Keratinocyte (primary cell): ENCODE measurements around the gene RASAL3. TPM values are rescaled to one million over a fixed set of nuclear protein-coding genes. Genes with fewer than 3 reads are reported as not detected.
A peak's percentile ranks its signal among the peaks of the same experiment; 100 is the strongest.

ENCODE experiments used
- DNase-seq: peaks from one replicate; pipeline ENCODE4 v3.0.0-alpha.2; 2011; ENCODE audit warnings: low read depth, missing footprints, low spot score
- FAIRE-seq: peaks from 2 replicates; lab custom pipeline; 2011; peaks lifted over from hg19 to GRCh38; lab: Jason Lieb, UNC
- H2AFZ ChIP-seq: 2 replicates; pipeline ENCODE4 v1.6.0; 2012; ENCODE audit warnings: low read length, control low read depth, inconsistent platforms; ENCODE audit not compliant: control insufficient read depth
- H3K27ac ChIP-seq: 2 replicates; pipeline ENCODE4 v1.5.1; 2011; ENCODE audit warnings: low read length; ENCODE audit not compliant: control insufficient read depth, insufficient read depth
- H3K27me3 ChIP-seq: 3 replicates; pipeline ENCODE4 v1.6.0; 2011; ENCODE audit warnings: low read length; ENCODE audit not compliant: control insufficient read depth, insufficient read depth; ENCODE audit errors: extremely low read depth
- H3K36me3 ChIP-seq, 2 experiments: 2 replicates in 1 of 2; 3 replicates in 1 of 2; pipeline ENCODE4 v1.5.1; 2011; ENCODE audit warnings: low read length in 2 of 2, mild to moderate bottlenecking in 1 of 2; ENCODE audit not compliant: control insufficient read depth in 2 of 2, insufficient read depth in 2 of 2; ENCODE audit errors: extremely low read depth in 1 of 2
- H3K4me1 ChIP-seq: 3 replicates; pipeline ENCODE4 v1.5.1; 2011; ENCODE audit warnings: low read length; ENCODE audit not compliant: control insufficient read depth, insufficient read depth; ENCODE audit errors: extremely low read depth
- H3K4me2 ChIP-seq: 3 replicates; pipeline ENCODE4 v1.6.0; 2011; ENCODE audit warnings: low read depth, low read length; ENCODE audit not compliant: control insufficient read depth, insufficient read depth; ENCODE audit errors: extremely low read depth
- H3K4me3 ChIP-seq, 3 experiments: fragments of 200-600 bp in 1 of 3; sonication (generic) in 1 of 3; 2 replicates in 2 of 3; 3 replicates in 1 of 3; pipeline ENCODE4 v1.5.1; 2011 to 2016; ENCODE audit warnings: low read length in 3 of 3, mild to moderate bottlenecking in 3 of 3, control low read depth in 2 of 3, inconsistent platforms in 1 of 3, low read depth in 1 of 3, mixed read lengths in 1 of 3, mixed run types in 1 of 3, moderate library complexity in 1 of 3; ENCODE audit not compliant: control insufficient read depth in 2 of 3, insufficient read depth in 2 of 3; ENCODE audit errors: extremely low read depth in 1 of 3
- H3K79me2 ChIP-seq: 2 replicates; pipeline ENCODE4 v1.6.0; 2012; ENCODE audit warnings: low read length; ENCODE audit not compliant: control insufficient read depth, insufficient read depth
- H3K9ac ChIP-seq: 3 replicates; pipeline ENCODE4 v1.6.0; 2011; ENCODE audit warnings: low read length; ENCODE audit not compliant: control insufficient read depth, insufficient read depth; ENCODE audit errors: extremely low read depth
- H3K9me1 ChIP-seq: 3 replicates; pipeline ENCODE4 v1.6.0; 2011; ENCODE audit warnings: low read length; ENCODE audit not compliant: control insufficient read depth, insufficient read depth; ENCODE audit errors: extremely low read depth
- H3K9me3 ChIP-seq: 2 replicates; pipeline ENCODE4 v1.5.1; 2012; ENCODE audit warnings: low read depth, low read length; ENCODE audit not compliant: control insufficient read depth
- H4K20me1 ChIP-seq: 3 replicates; pipeline ENCODE4 v1.6.0; 2011; ENCODE audit warnings: low read length; ENCODE audit not compliant: control insufficient read depth, insufficient read depth; ENCODE audit errors: extremely low read depth
- EZH2 ChIP-seq: IDR thresholded peaks from one replicate; pipeline ENCODE4 v1.6.1; 2012; ENCODE audit warnings: inconsistent platforms, mild to moderate bottlenecking, low read length, moderate library complexity
- dilution Hi-C: fragments of 300-500 bp; cut with MboI; formaldehyde crosslinking; loops from one replicate; pipeline ENCODE4 v1.7.0; 2020; ENCODE audit warnings: low sequenced_read_pairs; ENCODE audit not compliant: extremely low pct_ligation_motif_present
- polyA plus RNA-seq, 5 experiments: library from polyadenylated mRNA; depleted of rRNA in 3 of 5; stranded (reverse) in 3 of 5; stranded (forward) in 1 of 5; unstranded in 1 of 5; fragments of >200 nt; gene quantifications; 1 replicate in 1 of 5; 2 replicates in 3 of 5; 3 replicates in 1 of 5; pipeline versions ENCODE4 v1.2.1 to v1.2.3, GENCODE V29; 2011 to 2012; ENCODE audit warnings: missing spikeins in 2 of 5, low read depth in 1 of 5, low replicate concordance in 1 of 5
- TF ChIP-seq, protein P1 (sequence below), 3 experiments: IDR thresholded peaks in 1 of 3; conservative IDR thresholded peaks in 1 of 3; optimal IDR thresholded peaks in 1 of 3; 2 replicates in 2 of 3; 3 replicates in 1 of 3; pipeline versions ENCODE3 to v1.5.1; 2011; ENCODE audit warnings: low read length in 3 of 3, mild to moderate bottlenecking in 3 of 3, moderate library complexity in 2 of 3, control low read depth in 1 of 3, inconsistent platforms in 1 of 3; ENCODE audit not compliant: insufficient read depth in 2 of 3; ENCODE audit errors: extremely low read depth in 1 of 3

RASAL3 gene
- polyA plus RNA-seq, 1 donor (not counting 4 experiments of a cell fraction or from before 2014, with no cell fraction given): not detected

DNA sequence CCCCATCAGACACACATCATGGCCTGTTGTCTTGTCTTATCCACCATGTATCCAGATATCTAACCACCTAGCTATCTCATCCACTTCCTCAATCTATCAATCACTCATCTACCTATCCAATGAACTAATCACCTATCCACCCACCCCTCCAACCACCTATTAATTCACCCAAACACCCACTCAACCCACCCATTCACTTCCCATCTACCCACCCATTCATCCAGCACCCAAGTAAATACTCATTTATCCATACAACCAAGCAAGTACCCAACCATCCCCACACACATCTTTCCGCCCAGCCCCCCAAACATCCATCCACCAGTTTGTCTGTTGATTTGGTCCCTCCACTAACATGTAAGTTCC, 13.8 kb downstream of the RASAL3 start:
- FAIRE-seq: no peak
- H3K27ac ChIP-seq: no peak overlapping the region
- H3K9me1 ChIP-seq: no peaks in the 10 kb centered on the region
- no peak for DNase-seq
- H3K4me2 ChIP-seq: no peak overlapping the region
- no peaks in the 10 kb centered on the region for H3K36me3 ChIP-seq
- H3K79me2 ChIP-seq: no peaks in the 10 kb centered on the region
- TF ChIP-seq, protein P1, sequence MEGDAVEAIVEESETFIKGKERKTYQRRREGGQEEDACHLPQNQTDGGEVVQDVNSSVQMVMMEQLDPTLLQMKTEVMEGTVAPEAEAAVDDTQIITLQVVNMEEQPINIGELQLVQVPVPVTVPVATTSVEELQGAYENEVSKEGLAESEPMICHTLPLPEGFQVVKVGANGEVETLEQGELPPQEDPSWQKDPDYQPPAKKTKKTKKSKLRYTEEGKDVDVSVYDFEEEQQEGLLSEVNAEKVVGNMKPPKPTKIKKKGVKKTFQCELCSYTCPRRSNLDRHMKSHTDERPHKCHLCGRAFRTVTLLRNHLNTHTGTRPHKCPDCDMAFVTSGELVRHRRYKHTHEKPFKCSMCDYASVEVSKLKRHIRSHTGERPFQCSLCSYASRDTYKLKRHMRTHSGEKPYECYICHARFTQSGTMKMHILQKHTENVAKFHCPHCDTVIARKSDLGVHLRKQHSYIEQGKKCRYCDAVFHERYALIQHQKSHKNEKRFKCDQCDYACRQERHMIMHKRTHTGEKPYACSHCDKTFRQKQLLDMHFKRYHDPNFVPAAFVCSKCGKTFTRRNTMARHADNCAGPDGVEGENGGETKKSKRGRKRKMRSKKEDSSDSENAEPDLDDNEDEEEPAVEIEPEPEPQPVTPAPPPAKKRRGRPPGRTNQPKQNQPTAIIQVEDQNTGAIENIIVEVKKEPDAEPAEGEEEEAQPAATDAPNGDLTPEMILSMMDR (optimal IDR thresholded peaks at IDR 0.05 in 1 of 3, IDR thresholded peaks at IDR 0.05 in 1 of 3, conservative IDR thresholded peaks at IDR 0.05 in 1 of 3; ENCODE audit: extremely low read depth in 1 of 3, insufficient read depth in 2 of 3, low read length in 3 of 3): no peak
- no peak for TF ChIP-seq EZH2
- peaks cover 31% of the 10 kb centered on the region for H3K27me3 ChIP-seq
- no peaks in the 10 kb centered on the region for H4K20me1 ChIP-seq
- H3K4me1 ChIP-seq: peaks cover 3% of the 10 kb centered on the region
- no peaks in the 10 kb centered on the region for H3K9me3 ChIP-seq
- no peak overlapping the region for H3K4me3 ChIP-seq
- no peak overlapping the region for H3K9ac ChIP-seq
- dilution Hi-C loops: no loop called here
- H2AFZ ChIP-seq: peak overlapping the region; percentile 81

DNA sequence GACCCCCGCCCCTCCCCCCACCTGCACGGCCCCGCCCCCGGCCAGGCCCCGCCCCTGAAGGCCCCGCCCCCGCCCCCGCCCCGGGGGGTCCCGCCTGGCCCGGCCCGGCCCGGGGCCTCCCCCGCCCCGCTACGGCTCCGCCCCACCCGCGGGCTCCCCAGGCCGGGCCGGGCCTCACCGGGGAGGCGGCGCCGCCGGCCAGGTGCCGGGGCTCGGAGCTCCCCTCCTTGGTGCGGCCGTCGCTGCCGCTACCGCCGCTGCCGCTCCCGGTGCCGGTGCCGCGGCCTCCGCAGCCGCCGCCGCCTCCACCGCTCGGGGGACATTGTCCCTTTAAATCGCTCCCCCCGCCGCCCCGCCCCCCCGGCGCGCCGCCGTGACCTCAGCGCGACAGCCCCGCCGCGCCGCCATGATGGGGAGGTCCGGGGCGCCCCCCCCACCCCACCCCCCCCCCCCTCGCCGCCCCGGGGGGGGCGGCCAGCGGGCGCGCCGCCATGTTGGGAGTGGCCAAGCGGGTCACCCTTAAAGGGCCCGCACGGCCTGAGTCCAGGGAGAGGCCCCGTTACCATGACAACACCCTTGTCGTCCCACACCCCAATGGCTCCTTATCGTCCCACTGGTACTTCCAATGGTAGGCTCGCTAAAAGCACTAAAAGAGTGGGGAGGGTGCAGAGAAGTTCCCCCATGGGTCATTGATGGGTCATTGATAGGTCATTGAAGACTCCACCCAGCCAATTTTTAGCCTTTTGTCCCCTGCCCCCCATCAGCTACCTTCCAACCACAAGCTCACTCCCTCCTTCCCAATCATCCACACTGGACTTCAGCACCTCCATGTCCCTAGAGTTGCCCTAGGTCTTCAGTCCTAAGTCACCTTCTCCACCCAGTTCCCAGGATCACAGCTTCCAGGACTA, 14.5 kb downstream of the RASAL3 start, which contains the start of gene WIZ:
TSS of gene WIZ (minus strand) at position 337 of the 908 bp plus-strand sequence. CDS start 1,649 bp downstream, outside the sequence.
- dilution Hi-C loops: no loop called here
- H3K4me2 ChIP-seq: peak within 1 kb of the TSS; percentile 73
- peak within 1 kb of the TSS; percentile 81 for H2AFZ ChIP-seq
- no peaks in the 10 kb centered on the region for H3K9me1 ChIP-seq
- peaks cover 3% of the 10 kb centered on the region for H3K4me1 ChIP-seq
- peak within 1 kb of the TSS; percentile 33 for H3K9ac ChIP-seq
- no peaks in the 10 kb centered on the region for H3K79me2 ChIP-seq
- H3K36me3 ChIP-seq: no peaks in the 10 kb centered on the region
- H3K4me3 ChIP-seq: peak within 1 kb of the TSS; percentile 54 to 56 (median 55)
- no peak within 1 kb of the TSS for H3K27ac ChIP-seq
- H3K9me3 ChIP-seq: no peaks in the 10 kb centered on the region
- H3K27me3 ChIP-seq: peaks cover 25% of the 10 kb centered on the region
- TF ChIP-seq, protein P1 (optimal IDR thresholded peaks at IDR 0.05 in 1 of 3, IDR thresholded peaks at IDR 0.05 in 1 of 3, conservative IDR thresholded peaks at IDR 0.05 in 1 of 3; ENCODE audit: extremely low read depth in 1 of 3, insufficient read depth in 2 of 3, low read length in 3 of 3): no peak
- TF ChIP-seq EZH2: no peak
- H4K20me1 ChIP-seq: no peaks in the 10 kb centered on the region
- DNase-seq (no peak), FAIRE-seq (peak; percentile 78)
